Adrenal gland (tissue), 5 donors: ENCODE results near the gene ZNF786.
"Not testable (repeated sequence)": the region's sequence is repeated elsewhere in the genome, so short reads cannot be mapped to it uniquely, and the experiment has no call there.

Experiments
- CTCF ChIP-seq, 6 experiments: fragments of 450-650 bp in 4 of 6; fragments of 200-600 bp in 2 of 6; sonication (generic) in 1 of 6; IDR thresholded peaks; 1 replicate in 5 of 6; 2 replicates in 1 of 6; pipeline versions ENCODE4 v1.5.1 to v1.8.0; 2016 to 2021; ENCODE audit warnings: antibody characterized with exemption in 6 of 6, mild to moderate bottlenecking in 2 of 6, moderate library complexity in 1 of 6
- POLR2A ChIP-seq, 2 donors: fragments of 450-650 bp; IDR thresholded peaks; one replicate each; pipeline ENCODE4 v1.6.1; 2017; ENCODE audit warnings: antibody characterized with exemption in 2 of 2, mild to moderate bottlenecking in 2 of 2, moderate library complexity in 1 of 2
- donor health status: DM: no; HTN: no; CAD: no.

DNA sequence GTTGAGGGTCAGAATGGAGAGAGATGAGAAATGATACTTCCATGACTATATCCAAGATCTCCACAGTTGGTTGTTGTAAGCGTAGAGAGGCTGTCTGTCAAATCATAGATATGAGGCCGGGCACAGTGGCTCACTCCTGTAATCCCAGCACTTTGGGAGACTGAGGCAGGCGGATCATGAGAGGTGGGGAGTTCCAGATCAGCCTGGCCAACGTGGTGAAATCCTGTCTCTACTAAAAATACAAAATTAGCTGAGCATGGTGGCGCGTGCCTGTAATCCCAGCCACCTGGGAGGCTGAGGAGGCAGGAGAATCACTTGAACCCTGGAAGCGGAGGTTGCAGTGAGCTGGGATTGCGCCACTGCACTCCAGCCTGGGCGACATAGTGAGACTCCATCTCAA is 60.1 kb downstream of the ZNF786 start:
- not testable (repeated sequence) for TF ChIP-seq CTCF, POLR2A (IDR thresholded peaks at IDR 0.05)
